OCI-LY3 (cell line): Measurements from ENCODE around the gene TAOK2.

Source experiments
- H2AFZ ChIP-seq: fragments of 200-600, 300-600 bp; shearing (Covaris generic); 2 replicates; pipeline ENCODE4 v1.6.0; 2014; ENCODE audit warnings: antibody characterized with exemption, low read depth, low read length
- H3K27ac ChIP-seq: fragments of 200-600, 300-600 bp; sonication (generic); 2 replicates; pipeline ENCODE4 v1.5.1; 2014; ENCODE audit warnings: mild to moderate bottlenecking, low read length, moderate library complexity, mixed read lengths
- H3K27me3 ChIP-seq: fragments of 200-600, 300-600 bp; sonication (generic); 2 replicates; pipeline ENCODE4 v1.6.1; 2014; ENCODE audit warnings: low read depth, low read length, mixed read lengths
- H3K36me3 ChIP-seq: fragments of 200-600, 300-600 bp; sonication (generic); replicated peaks from 2 replicates; pipeline ENCODE3; 2014; ENCODE audit warnings: low read depth, low read length, mixed read lengths
- H3K4me1 ChIP-seq: fragments of 300-600, 200-600 bp; sonication (generic); 2 replicates; pipeline ENCODE4 v1.6.1; 2014; ENCODE audit warnings: low read length, mixed read lengths
- H3K4me2 ChIP-seq: fragments of 200-600, 300-600 bp; sonication (generic); 2 replicates; pipeline ENCODE4 v1.6.1; 2014; ENCODE audit warnings: low read length, mixed read lengths
- H3K4me3 ChIP-seq: fragments of 300-600, 200-600 bp; sonication (generic); 2 replicates; pipeline ENCODE4 v1.5.1; 2014; ENCODE audit warnings: antibody characterized with exemption, mild to moderate bottlenecking, low read length, moderate library complexity
- H3K79me2 ChIP-seq: fragments of 300-600, 200-600 bp; shearing (Covaris generic); 2 replicates; pipeline ENCODE4 v1.6.1; 2014; ENCODE audit warnings: mild to moderate bottlenecking, low read length, mixed read lengths
- H3K9ac ChIP-seq: fragments of 300-600, 200-600 bp; shearing (Covaris generic); 2 replicates; pipeline ENCODE4 v1.6.0; 2014; ENCODE audit warnings: mild to moderate bottlenecking, low read length, moderate library complexity
- H3K9me3 ChIP-seq: fragments of 200-600, 300-600 bp; shearing (Covaris generic); 2 replicates; pipeline ENCODE4 v1.6.1; 2014; ENCODE audit warnings: low read length, mixed read lengths; ENCODE audit not compliant: insufficient read depth
- H4K20me1 ChIP-seq: fragments of 200-600, 300-600 bp; sonication (generic); 2 replicates; pipeline ENCODE4 v1.6.1; 2016; ENCODE audit warnings: low read length, mixed read lengths; ENCODE audit not compliant: insufficient read depth
- EZH2phosphoT487 ChIP-seq: fragments of 200-600 bp; shearing (Covaris generic); IDR thresholded peaks from 2 replicates; pipeline ENCODE4 v1.6.1; 2018; ENCODE audit warnings: antibody characterized with exemption, mixed run types, low read depth
- TF ChIP-seq, protein P1 (sequence below): fragments of 200-600, 300-600 bp; sonication (generic); IDR thresholded peaks from 2 replicates; pipeline ENCODE4 v1.5.1; 2014; ENCODE audit warnings: antibody characterized with exemption, low read length, low read depth

The TAOK2 gene

DNA sequence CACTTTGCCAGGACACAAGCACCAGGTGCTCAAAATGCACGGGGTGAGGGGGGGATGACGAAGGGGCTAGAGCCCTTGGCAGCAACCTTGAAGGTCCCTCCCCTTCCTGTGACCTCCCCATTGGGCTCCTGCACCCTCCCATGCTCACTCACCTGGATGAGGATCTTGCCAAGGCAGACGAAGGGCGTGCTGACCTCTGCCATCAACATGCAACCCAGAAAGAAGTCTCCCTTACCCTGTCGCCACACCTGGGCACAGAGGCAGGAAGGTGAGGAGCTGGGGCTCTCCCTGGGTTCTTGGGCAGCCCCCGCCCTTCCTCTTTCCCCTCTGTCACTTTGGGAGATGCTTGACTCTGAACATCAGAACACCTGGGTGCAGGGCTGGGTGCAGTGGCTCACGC, 51.9 kb downstream of the TAOK2 start:
- no peak overlapping the region; the same call in 1 of the 2 replicates for H3K4me2 ChIP-seq
- no peaks in the 10 kb centered on the region for H3K36me3 ChIP-seq
- no peaks in the 10 kb centered on the region for H4K20me1 ChIP-seq
- H3K9me3 ChIP-seq = no peaks in the 10 kb centered on the region
- H3K9ac ChIP-seq = no peak overlapping the region
- no peak for TF ChIP-seq EZH2phosphoT487
- no peak overlapping the region for H3K27ac ChIP-seq
- no peak overlapping the region for H3K4me3 ChIP-seq
- no peaks in the 10 kb centered on the region for H3K79me2 ChIP-seq
- H3K4me1 ChIP-seq = peaks cover 9% of the 10 kb centered on the region
- H3K27me3 ChIP-seq = peaks cover 19% of the 10 kb centered on the region; the same call in 1 of the 2 replicates
- H2AFZ ChIP-seq = no peak overlapping the region

DNA sequence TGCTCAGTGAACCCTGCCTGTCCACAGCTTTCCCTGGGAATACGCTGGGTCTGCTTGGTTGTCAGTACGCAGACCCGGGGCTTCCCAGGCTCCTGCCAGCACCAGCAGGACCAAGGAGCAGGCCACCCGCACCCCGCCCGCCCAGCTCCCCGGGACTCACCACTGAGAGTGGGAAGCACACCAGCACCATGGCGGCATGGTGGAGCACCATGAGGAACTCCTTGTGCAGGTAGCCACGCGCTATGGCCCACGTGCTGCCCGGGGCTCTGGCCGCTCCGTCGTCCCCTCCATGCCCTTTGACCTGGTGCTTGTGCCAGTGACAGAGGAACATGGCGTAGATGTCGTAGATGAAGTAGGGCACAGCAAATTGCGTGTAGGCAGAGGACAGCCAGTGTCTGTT, 52.8 kb downstream of the TAOK2 start:
- H3K27ac ChIP-seq = no peak overlapping the region
- no peak overlapping the region for H3K4me2 ChIP-seq
- no peaks in the 10 kb centered on the region for H3K36me3 ChIP-seq
- no peak overlapping the region for H3K9ac ChIP-seq
- H4K20me1 ChIP-seq = no peaks in the 10 kb centered on the region
- TF ChIP-seq, protein P1, sequence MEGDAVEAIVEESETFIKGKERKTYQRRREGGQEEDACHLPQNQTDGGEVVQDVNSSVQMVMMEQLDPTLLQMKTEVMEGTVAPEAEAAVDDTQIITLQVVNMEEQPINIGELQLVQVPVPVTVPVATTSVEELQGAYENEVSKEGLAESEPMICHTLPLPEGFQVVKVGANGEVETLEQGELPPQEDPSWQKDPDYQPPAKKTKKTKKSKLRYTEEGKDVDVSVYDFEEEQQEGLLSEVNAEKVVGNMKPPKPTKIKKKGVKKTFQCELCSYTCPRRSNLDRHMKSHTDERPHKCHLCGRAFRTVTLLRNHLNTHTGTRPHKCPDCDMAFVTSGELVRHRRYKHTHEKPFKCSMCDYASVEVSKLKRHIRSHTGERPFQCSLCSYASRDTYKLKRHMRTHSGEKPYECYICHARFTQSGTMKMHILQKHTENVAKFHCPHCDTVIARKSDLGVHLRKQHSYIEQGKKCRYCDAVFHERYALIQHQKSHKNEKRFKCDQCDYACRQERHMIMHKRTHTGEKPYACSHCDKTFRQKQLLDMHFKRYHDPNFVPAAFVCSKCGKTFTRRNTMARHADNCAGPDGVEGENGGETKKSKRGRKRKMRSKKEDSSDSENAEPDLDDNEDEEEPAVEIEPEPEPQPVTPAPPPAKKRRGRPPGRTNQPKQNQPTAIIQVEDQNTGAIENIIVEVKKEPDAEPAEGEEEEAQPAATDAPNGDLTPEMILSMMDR = no peak
- no peak for TF ChIP-seq EZH2phosphoT487
- peaks cover 4% of the 10 kb centered on the region; the same call in 1 of the 2 replicates for H3K4me1 ChIP-seq
- peaks cover 15% of the 10 kb centered on the region; the same call in 1 of the 2 replicates for H3K27me3 ChIP-seq
- no peak overlapping the region for H2AFZ ChIP-seq
- no peaks in the 10 kb centered on the region for H3K79me2 ChIP-seq
- H3K4me3 ChIP-seq = no peak overlapping the region
- H3K9me3 ChIP-seq = no peaks in the 10 kb centered on the region

DNA sequence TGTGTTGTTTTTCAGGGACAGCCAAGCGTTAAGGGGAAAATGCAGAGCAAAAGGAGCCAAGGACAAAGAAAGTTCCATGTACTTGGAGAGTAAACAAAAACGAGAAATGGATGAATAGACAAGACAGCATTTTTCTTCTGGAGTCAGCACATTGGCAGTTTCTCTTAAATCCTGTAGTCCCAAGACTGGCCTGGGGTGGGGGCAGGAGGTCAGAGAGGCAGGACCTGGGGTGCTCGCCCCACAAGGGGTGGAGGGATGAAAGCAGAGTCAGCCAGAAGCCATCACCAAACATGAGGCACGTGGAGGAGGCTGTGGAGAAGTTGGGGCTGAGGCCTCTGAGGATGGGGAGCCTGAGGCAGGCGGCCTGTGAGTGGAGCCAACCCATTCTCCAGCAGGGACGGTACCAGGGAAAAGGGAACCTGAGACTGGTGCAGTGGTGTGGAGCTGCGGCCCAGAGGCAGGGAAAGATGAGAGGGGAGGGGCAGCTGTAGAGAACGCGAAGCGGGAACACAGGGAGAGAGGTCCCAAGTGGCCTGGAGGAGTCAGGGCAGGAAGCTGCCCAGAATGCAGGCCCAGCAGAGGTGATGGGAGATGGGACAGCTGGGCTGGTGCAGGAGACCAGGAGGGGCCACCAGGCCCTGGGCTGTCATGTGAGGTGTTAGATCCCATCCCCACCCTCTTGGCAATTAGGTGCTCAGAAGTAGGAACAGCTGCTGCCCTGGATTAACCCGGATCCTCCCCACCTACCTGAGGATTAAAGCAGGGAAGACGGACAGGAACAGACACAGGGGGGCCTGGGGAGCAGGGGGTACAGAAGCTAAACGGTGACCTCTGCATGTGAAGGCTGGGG, 54.1 kb downstream of the TAOK2 start:
- Histone ChIP-seq H3K27me3 (peaks cover 15% of the 10 kb centered on the region; the same call in 1 of the 2 replicates), H3K4me2 (no peak overlapping the region), H3K4me3 (no peak overlapping the region)

DNA sequence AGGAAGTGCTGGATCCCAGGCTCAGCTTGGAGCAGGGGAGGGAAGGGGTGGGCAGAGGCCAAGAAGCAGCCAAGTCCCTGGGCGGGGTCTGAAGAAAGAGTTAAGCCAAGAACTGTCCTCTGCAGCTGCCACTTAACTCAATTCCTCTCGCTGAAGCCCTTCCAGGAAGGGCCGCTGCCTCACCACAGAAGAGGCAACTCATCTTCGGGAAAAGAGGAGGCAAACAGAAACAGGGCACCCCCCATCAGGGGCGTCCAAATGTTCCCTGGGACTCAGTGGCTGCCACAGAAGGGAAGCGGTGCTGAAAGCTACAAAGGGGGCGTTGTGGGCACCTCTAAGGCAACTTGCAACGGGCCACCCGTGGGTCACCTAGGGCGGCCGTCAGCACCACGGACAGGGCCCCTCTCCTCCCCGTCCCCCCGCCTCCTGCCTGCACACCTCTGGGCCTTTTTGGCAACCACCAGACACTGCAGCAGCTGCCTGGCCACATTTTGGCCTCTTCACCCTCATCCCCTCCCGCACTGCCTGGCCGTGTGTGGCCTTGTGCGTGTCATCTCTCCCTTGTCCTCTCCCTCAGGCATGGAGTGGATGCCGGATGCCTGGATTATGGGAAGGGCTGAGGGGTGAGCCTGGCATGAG, 54.9 kb downstream of the TAOK2 start:
- H3K9me3 ChIP-seq = no peaks in the 10 kb centered on the region
- TF ChIP-seq EZH2phosphoT487 = no peak
- TF ChIP-seq, protein P1 = no peak
- no peak overlapping the region for H3K4me2 ChIP-seq
- no peaks in the 10 kb centered on the region for H3K79me2 ChIP-seq
- H4K20me1 ChIP-seq = no peaks in the 10 kb centered on the region
- peaks cover 19% of the 10 kb centered on the region; the same call in 1 of the 2 replicates for H3K27me3 ChIP-seq
- no peaks in the 10 kb centered on the region for H3K36me3 ChIP-seq
- no peak overlapping the region for H3K4me3 ChIP-seq
- H3K9ac ChIP-seq = no peak overlapping the region
- H2AFZ ChIP-seq = no peak overlapping the region
- no peak overlapping the region for H3K27ac ChIP-seq
- peaks cover 4% of the 10 kb centered on the region; the same call in 1 of the 2 replicates for H3K4me1 ChIP-seq

More for the DNA sequence above, 54.1 kb downstream of the TAOK2 start:
- Histone ChIP-seq H3K79me2 (no peaks in the 10 kb centered on the region), H2AFZ (no peak overlapping the region), H3K27ac (no peak overlapping the region), H4K20me1 (no peaks in the 10 kb centered on the region), H3K4me1 (peaks cover 4% of the 10 kb centered on the region; the same call in 1 of the 2 replicates), H3K9me3 (no peaks in the 10 kb centered on the region), H3K36me3 (no peaks in the 10 kb centered on the region), H3K9ac (no peak overlapping the region)
- TF ChIP-seq, protein P1 = no peak
- TF ChIP-seq EZH2phosphoT487 = no peak
